Heart right ventricle (tissue), 16 donors: ENCODE results near the gene PANX2. TPM values are rescaled to one million over a fixed set of nuclear protein-coding genes. Genes with fewer than 3 reads are reported as not detected.

Source experiments
- ATAC-seq, 8 donors: fragments of 200-7000 bp; cut with Tn5 transposase; one replicate each; pipeline ENCODE4 v1.9.1; 2020; ENCODE audit warnings: mild to moderate bottlenecking in 8 of 8, moderate library complexity in 8 of 8, moderate number of reproducible peaks in 1 of 8
- DNase-seq, 2 donors: peaks; one replicate each; pipeline ENCODE4 v3.0.0-alpha.2; 2020
- H3K27ac ChIP-seq, 10 donors: fragments of 200-600 bp; sonication (generic) in 2 of 10; one replicate each; pipeline versions ENCODE4 v1.5.0 to v1.8.0; 2020 to 2022; ENCODE audit warnings: mild to moderate bottlenecking in 3 of 10
- H3K27me3 ChIP-seq, 7 donors: fragments of 200-600 bp; one replicate each; pipeline ENCODE4 v1.8.0; 2021 to 2022; ENCODE audit warnings: mild to moderate bottlenecking in 2 of 7
- H3K36me3 ChIP-seq, 9 donors: fragments of 200-600 bp; sonication (generic) in 1 of 9; one replicate each; pipeline versions ENCODE4 v1.5.0 to v1.8.0; 2020 to 2022; ENCODE audit warnings: mild to moderate bottlenecking in 2 of 9
- H3K4me1 ChIP-seq, 9 donors: fragments of 200-600 bp; sonication (generic) in 1 of 9; one replicate each; pipeline versions ENCODE4 v1.5.0 to v1.8.0; 2020 to 2022; ENCODE audit warnings: mild to moderate bottlenecking in 4 of 9
- H3K4me3 ChIP-seq, 10 donors: fragments of 200-600 bp; sonication (generic) in 2 of 10; one replicate each; pipeline versions ENCODE4 v1.5.0 to v1.8.0; 2020 to 2022; ENCODE audit warnings: mild to moderate bottlenecking in 7 of 10, moderate library complexity in 2 of 10
- H3K9me3 ChIP-seq, 11 donors: fragments of 200-600 bp in 10 of 11; sonication (generic) in 2 of 11; one replicate each; pipeline versions ENCODE4 v1.5.0 to v1.8.0; 2013 to 2022; ENCODE audit warnings: mild to moderate bottlenecking in 2 of 11, control low read depth in 1 of 11, moderate library complexity in 1 of 11
- WGBS, 2 donors: extraction: QIAGEN DNeasy Blood & Tissue Kit; methylation state at CpG; one replicate each; pipeline ENCODE4 v1.1.7; 2013; ENCODE audit warnings: inconsistent platforms in 1 of 2; 5-methylcytosine and 5-hydroxymethylcytosine counted together
- intact Hi-C, 10 donors: fragments of 100-400 bp; cut with DNase I; formaldehyde crosslinking; loops; one replicate each; pipeline versions ENCODE4 v1.11.1 to v1.14.2; 2022
- polyA plus RNA-seq, 2 donors: library from polyadenylated mRNA; stranded (reverse); fragments of 200-250 nt; gene quantifications; one replicate each; pipeline ENCODE4 v1.2.3, GENCODE V29; 2013
- total RNA-seq, 10 donors: library from RNA; stranded (reverse); fragmentation: NEBNext Ultra II Directional in 3 of 10; extraction: Animal tissue kit (Norgen Biotek cat#: 25700) in 3 of 10; gene quantifications; one replicate each; pipeline versions ENCODE4 v1.2.1 to v1.2.4, GENCODE V29; 2021 to 2023
- TF ChIP-seq, protein P1 (sequence below), 9 donors: fragments of 200-600 bp; sonication (generic) in 2 of 9; IDR thresholded peaks; one replicate each; pipeline versions ENCODE4 v1.5.0 to v1.8.0; 2021 to 2022; ENCODE audit warnings: antibody characterized with exemption in 9 of 9, mild to moderate bottlenecking in 5 of 9, moderate library complexity in 1 of 9
- donor health status: Arrhythmogenic right ventricular cardiomyopathy.
- donor health status: ischemic (EF 13 %, LVEDD 7.1; RV severe dilation, severe dysfunction).
- donor health status: healthy with polysubstance abuse.
- donor health status: DM: no; HTN: yes; CAD: no.
- donor health status: DM: no; HTN: no; CAD: no.
- donor health status: ischemic (EF 25% LVEDD 6.9; RV normal size, moderate dysfunction).
- donor health status: ischemic (EF 25% LVEDD 5.7; RV mildly dilated, moderate dysfunction).
- donor health status: healthy.
- donor health status: DM: yes; HTN: yes; CAD: no.
- donor health status: Ischemic cardiomyopathy.
- donor health status: ischemic (EF 35%, LVEDD 5.7; RV mildly dilated, moderate dysfunction).
- donor health status: nonischemic (EF 11% LVEDD 7.7; RV severe dilation, severe dysfunction).
- donor health status: DM: yes; HTN: yes; CAD: no.
- donor health status: PGD.
- donor health status: ischemic (EF 29% LVEDD 5.4; RV normal size, mild dysfunction).
- donor health status: nonischemic (EF 23%, LVEDD 6.1; RV moderate dilation, normal function).

PANX2 gene
- total and polyA plus RNA-seq, 12 donors = 0.07 to 0.61 (median 0.21) TPM; not detected in 3

DNA sequence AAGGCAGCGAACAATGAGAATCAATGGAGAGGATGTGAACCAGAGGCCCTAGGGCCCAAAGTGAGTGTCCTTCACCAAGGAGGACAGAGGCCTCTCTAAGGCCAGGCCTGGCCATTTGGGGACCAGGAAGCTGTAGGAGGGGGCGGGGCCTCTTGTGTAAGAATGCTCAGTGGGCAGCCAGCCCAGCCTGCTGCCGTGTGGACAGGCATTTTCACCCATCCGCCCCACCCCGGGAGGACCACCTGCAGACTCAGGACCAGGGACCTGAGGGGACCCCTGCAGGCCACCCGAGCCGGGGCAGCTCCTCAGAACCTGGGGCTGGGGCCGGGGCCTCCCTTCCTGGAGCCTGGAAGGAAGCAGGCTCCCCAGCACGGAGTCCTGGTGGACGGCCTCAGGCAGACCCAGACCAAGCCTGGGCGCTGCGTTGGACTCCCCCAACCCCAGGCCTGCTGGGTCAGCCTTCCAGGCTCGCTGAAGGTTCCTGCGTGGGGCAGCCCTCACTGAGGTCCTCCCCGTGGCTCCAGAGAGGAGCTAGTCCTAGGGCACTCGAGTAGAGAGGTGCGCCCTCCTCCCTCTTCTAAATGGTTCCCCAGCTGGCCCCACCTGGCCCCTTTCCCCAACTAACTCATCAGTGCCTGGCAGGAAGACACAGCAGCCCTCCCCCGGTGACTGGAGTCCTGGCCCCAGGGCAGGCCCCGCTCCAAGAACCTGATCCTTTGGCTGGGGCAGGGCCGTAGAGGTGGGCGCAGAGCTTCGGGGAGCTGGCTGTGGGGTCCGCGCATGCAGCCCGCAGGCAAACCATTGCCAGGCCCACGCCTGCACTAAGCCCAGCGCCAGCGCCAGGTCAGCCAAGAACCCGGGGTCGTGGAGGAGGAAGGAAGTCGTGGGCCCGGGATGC lies 13.7 kb downstream of the PANX2 start:
- peak; percentile 23 to 66 (median 47) for ATAC-seq
- 42 to 44% methylated on average over 31 to 32 of the region's 32 CpGs for WGBS, 2 donors
- no peaks in the 10 kb centered on the region for H3K9me3 ChIP-seq
- peak overlapping the region in 9 of 10 donors; percentile 10 to 91 (median 53) for H3K27ac ChIP-seq
- peak; percentile 77 to 78 for DNase-seq
- intact Hi-C loops = no loop called here
- H3K36me3 ChIP-seq = peaks cover 0 to 5% (median 0%) of the 10 kb centered on the region in 9 donors
- peak overlapping the region in 9 of 10 donors; percentile 49 to 78 (median 72) for H3K4me3 ChIP-seq
- peaks cover 0 to 10% (median 6%) of the 10 kb centered on the region in 7 donors for H3K27me3 ChIP-seq
- TF ChIP-seq, protein P1, sequence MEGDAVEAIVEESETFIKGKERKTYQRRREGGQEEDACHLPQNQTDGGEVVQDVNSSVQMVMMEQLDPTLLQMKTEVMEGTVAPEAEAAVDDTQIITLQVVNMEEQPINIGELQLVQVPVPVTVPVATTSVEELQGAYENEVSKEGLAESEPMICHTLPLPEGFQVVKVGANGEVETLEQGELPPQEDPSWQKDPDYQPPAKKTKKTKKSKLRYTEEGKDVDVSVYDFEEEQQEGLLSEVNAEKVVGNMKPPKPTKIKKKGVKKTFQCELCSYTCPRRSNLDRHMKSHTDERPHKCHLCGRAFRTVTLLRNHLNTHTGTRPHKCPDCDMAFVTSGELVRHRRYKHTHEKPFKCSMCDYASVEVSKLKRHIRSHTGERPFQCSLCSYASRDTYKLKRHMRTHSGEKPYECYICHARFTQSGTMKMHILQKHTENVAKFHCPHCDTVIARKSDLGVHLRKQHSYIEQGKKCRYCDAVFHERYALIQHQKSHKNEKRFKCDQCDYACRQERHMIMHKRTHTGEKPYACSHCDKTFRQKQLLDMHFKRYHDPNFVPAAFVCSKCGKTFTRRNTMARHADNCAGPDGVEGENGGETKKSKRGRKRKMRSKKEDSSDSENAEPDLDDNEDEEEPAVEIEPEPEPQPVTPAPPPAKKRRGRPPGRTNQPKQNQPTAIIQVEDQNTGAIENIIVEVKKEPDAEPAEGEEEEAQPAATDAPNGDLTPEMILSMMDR (IDR thresholded peaks at IDR 0.05) = peak in 1 of 9 donors; percentile 4
- peaks cover 12 to 48% (median 44%) of the 10 kb centered on the region in 9 donors for H3K4me1 ChIP-seq

DNA sequence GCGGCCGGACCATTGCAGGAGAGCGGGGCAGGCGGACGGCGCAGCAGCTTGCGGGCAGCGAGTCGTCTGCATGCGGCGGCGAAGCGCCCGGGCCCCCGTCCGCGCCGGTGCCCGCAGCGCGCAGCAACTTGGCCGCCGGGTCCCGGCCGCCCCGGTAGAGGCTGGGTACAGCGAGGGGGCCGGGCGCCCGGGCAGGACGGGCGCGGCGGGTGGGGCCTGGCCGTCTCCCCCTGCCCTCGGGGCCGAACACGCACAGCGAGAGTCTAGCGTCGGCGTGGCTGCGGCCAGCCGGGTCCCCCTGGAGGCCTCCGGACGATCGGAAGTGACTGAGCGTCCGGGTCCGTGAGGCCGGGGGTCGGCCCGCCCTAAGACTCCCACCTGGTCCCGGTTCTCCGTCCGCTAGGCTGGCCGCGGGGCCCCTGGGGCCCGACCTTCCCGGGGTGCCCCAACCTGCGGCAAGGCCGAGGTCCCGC lies 14.4 kb downstream of the PANX2 start:
- intact Hi-C loops = no loop called here
- WGBS, 2 donors = 12 to 22% methylated on average over 40 to 63 of the region's 63 CpGs
- peak in 4 of 8 donors; percentile 2 to 4 (median 3) for ATAC-seq
- TF ChIP-seq, protein P1 (IDR thresholded peaks at IDR 0.05) = no peak
- Histone ChIP-seq H3K9me3 (no peaks in the 10 kb centered on the region), H3K27ac (peak overlapping the region in 9 of 10 donors; percentile 18 to 91 (median 58)), H3K4me3 (peak overlapping the region; percentile 43 to 78 (median 70)), H3K4me1 (peaks cover 15 to 55% (median 50%) of the 10 kb centered on the region in 9 donors), H3K36me3 (peaks cover 0 to 6% (median 0%) of the 10 kb centered on the region in 9 donors), H3K27me3 (peaks cover 0 to 7% (median 0%) of the 10 kb centered on the region in 7 donors)
- DNase-seq = peak in 1 of 2 donors; percentile 24

DNA sequence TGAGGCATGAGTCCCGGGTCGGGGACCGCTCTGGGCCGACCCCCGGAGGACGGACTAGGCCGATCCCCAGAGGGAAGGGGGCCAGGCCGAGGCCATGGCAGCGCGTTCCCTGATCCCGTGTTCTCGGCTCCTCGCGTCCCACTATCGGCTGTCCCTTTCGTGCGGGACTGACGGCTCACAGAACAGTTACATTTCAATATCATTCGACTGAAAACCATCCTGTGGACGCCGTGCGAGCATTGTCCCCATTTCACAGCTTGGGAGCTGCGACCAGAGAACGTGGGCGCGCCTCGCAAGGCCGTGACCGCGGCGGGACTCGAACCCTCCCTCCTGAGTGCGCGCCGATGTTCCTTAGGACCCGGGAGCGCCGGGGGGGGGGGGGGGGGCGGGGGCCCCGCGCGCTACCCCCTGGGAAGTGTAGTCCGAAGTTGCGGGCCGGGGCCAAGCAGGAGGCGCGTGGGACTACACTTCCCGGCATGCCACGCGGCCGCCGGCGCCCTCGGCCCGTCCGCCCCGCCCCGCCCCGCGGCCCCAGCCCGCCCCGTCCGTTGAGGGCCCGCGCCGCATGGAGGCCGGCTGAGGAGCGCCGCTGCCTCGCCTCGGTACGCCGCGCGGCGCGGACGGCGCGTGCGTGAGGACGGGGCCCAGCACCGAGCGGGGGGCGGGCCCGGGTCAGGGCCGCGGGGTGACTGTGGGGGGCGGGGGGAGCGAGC lies 15.0 kb downstream of the PANX2 start, which contains the start of gene TRABD:
TRABD (plus strand) TSS at position 539 of the 713 bp plus-strand sequence. CDS start 7,148 bp downstream, outside the sequence.
- ATAC-seq (peak; percentile 70 to 91 (median 83)), DNase-seq (peak; percentile 89 to 92)
- H3K4me3 ChIP-seq = peak within 1 kb of the TSS; percentile 50 to 78 (median 72)
- TF ChIP-seq, protein P1 (IDR thresholded peaks at IDR 0.05) = no peak
- peaks cover 15 to 61% (median 56%) of the 10 kb centered on the region in 9 donors for H3K4me1 ChIP-seq
- H3K36me3 ChIP-seq = peaks cover 0 to 6% (median 0%) of the 10 kb centered on the region in 9 donors
- peak within 1 kb of the TSS in 9 of 10 donors; percentile 52 to 94 (median 71) for H3K27ac ChIP-seq
- intact Hi-C loops = no loop called here
- no peaks in the 10 kb centered on the region for H3K9me3 ChIP-seq
- H3K27me3 ChIP-seq = peaks cover 0 to under 1% (median 0%) of the 10 kb centered on the region in 7 donors
- 1 to 3% methylated on average over 47 to 88 of the region's 90 CpGs for WGBS, 2 donors
